ENCODE data around the gene UMPS. TPM values are rescaled to one million over a fixed set of nuclear protein-coding genes. Genes with fewer than 3 reads are reported as not detected.
"Not testable (repeated sequence)": the region's sequence is repeated elsewhere in the genome, so short reads cannot be mapped to it uniquely, and the experiment has no call there.

The UMPS gene
- total RNA-seq, 2 donors from 2014 or later = 23.1 to 25.3 TPM

GRCh38 chr3:124786511-124787241, 56.4 kb downstream of the UMPS start:
- intact Hi-C loops (cut with DNase I, micrococcal nuclease) = no loop called here
- DNase-seq (peak in 1 of 2 donors; percentile 41), ATAC-seq (peak; percentile 89)

- ATAC-seq = no peak
- intact Hi-C loops (cut with DNase I, micrococcal nuclease) = no loop called here
- no peak for DNase-seq
Measured at GRCh38 chr3:124787476-124788195, 57.4 kb downstream of the UMPS start.

DNA sequence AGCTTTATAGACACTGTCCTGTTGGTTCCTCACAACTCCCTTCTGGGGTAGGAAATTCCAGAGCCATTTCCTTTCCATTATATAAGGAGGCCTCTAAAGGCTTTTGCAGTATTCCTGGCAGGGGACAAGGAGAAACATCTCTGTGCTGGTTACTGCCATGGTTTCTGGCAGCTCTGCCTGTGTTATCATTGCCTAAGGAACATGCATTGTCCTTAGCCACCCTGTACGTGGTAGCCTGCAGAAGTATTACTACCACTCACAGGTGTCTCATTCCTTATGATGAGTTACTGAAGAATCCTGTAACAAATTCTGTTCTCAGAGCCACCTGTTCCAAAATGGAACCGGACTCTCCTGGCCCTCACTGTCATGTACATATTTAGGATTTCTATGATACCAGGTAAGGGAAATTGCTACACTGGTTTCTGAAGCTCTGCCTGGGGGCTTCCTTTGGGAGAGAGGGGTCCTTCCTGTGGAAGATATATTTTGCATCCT, 58.0 kb downstream of the UMPS start:
- intact Hi-C loops (cut with DNase I, micrococcal nuclease) = no loop called here
- DNase-seq = no peak

DNA sequence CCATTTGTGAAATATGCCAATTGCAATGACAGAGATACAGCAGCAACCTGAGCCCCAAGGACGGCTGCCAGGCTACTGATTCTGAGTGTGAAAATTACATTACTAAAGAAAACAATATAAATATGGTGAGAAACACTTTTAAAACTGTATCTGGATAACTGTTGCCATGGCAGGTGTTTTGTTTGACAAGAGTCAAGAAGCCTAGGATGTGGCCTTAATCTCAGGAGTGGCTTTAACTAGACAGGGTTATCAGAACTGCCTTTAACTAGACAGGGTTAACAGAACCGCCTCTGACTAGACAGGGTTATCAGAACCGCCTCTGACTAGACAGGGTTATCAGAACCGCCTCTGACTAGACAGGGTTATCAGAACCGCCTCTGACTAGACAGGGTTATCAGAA, 58.9 kb downstream of the UMPS start:
- ATAC-seq; intact Hi-C loops (cut with DNase I, micrococcal nuclease): not testable (repeated sequence)

More for the DNA sequence above, 58.0 kb downstream of the UMPS start:
- ATAC-seq = no peak

GRCh38 chr3:124791142-124791541, 60.9 kb downstream of the UMPS start:
- intact Hi-C loops (cut with DNase I, micrococcal nuclease) = no loop called here
- ATAC-seq (no peak), DNase-seq (no peak)

More for the DNA sequence above, 58.9 kb downstream of the UMPS start:
- DNase-seq = not testable (repeated sequence)

DNA sequence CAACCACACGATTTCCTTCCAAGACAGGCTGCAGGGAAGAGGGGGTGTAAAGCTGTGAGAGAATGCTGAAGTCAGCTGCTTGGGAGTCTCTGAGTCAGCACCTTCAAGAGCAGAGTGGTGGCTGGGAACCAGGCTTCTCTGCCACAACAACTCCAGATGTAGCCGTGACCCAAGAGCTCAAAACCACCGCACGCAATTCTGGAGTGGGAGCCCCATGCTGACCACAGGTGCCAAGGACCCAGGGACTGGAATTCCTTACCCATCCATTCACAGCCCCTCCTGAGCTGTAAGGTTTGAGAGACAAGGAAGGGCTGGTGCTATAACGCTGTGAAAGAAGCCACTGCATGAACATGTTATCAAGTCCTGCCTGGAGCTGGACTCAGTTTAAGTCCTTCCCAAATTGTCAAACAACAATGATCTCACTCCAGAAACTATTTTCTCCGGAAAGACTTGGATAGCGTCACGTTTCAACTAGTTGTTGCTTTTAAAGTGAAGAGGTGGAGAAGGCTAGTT, 61.4 kb downstream of the UMPS start:
- ATAC-seq (no peak), DNase-seq (peak in 1 of 2 donors; percentile 41)
- intact Hi-C loops (cut with DNase I, micrococcal nuclease) = no loop called here

DNA sequence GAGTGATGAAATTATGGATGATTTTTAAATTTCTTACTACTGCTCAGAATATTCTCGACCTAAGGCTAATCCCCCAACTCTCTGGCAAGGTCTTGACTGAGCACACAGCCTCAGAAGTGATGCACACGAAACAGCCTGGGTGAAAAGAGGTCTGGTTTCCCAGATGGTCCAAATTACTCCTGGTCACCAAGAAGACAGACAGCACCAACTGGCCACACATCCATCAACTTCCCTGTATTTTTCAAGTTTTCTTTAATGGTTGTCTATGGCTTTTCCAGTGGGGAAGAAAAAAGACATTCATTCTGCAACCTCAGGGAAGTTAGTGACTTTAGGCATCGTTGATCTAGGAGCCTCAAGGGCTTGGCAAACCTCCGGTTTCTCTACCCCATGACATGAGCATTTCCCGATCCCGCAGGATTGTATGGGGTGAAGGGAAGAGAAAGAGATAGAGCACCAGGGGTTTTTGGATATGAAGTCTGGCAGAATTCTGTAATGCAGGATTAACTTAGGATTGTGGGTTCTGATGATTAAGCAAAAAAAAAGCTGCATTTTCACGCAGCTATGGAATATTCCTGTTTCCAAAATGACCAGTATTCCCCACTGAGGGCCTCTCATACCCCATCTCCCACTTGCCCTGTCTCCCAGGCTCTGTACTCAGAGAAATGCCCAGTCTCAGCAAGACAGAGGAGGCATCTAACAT, 62.2 kb downstream of the UMPS start:
- intact Hi-C loops (cut with DNase I, micrococcal nuclease) = no loop called here
- no peak for ATAC-seq
- DNase-seq = no peak

- peak; percentile 59 for ATAC-seq
- intact Hi-C loops (cut with DNase I, micrococcal nuclease) = no loop called here
- no peak for DNase-seq
Measured at GRCh38 chr3:124793054-124793739, 62.9 kb downstream of the UMPS start.

- intact Hi-C loops (cut with DNase I, micrococcal nuclease) = no loop called here
- ATAC-seq (no peak), DNase-seq (no peak)
Measured at GRCh38 chr3:124796477-124796876, 66.2 kb downstream of the UMPS start.

GRCh38 chr3:124797426-124797945, 67.2 kb downstream of the UMPS start:
- intact Hi-C loops (cut with DNase I, micrococcal nuclease) = no loop called here
- ATAC-seq (no peak), DNase-seq (no peak)

Small RNA genes within 50 kb of the gene (microRNA-seq; reads per million reads assigned to microRNA genes)
- 0 reads per million in 2 donors for gene MIR544B

Other genes starting within 250 kb of the UMPS start
- gene ITGB5, start 156.9 kb downstream of the UMPS start, total RNA-seq = 100 to 1,000 TPM in 1 of 2 donors, 10 to 100 TPM in 1; 93.0 to 103 TPM
- gene MUC13, start 204.3 kb downstream of the UMPS start, total RNA-seq = 1,000 to 10,000 TPM; 1,001 to 1,021 TPM

Data from left colon (tissue), 2 donors.